ELF-1 (cell line): Measurements from ENCODE around the gene CXCL6.

Experiments
- DNase-seq: peaks from one replicate; pipeline ENCODE4 v3.0.0-alpha.2; 2016; ENCODE audit warnings: low read depth, low spot score

CXCL6 gene

DNA sequence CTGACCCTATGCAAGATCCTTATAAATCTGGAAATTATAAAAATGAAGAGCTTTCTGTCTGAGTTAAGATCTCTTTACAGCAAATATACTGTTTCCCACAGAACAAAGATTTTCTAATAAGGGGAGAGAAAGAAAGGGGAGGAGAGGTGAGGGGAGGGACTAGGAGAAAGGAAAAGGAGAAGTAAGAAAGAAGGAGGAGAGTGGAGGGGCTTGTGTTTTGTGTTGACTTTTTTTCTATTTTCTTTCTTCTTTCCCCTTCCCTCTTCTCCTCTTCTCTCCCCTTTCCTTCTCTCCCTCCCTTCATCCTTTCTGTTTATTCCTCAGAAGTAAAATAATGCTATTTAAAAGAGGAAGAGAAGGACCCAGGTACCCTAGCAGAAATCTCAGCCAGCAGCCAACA lies 6.2 kb downstream of the CXCL6 start:
- DNase-seq, result no peak

- DNase-seq, result no peak
Observed at GRCh38 chr4:73843369-73843768, 6.9 kb downstream of the CXCL6 start.

- no peak for DNase-seq
Observed at GRCh38 chr4:73844345-73844744, 7.9 kb downstream of the CXCL6 start.

DNA sequence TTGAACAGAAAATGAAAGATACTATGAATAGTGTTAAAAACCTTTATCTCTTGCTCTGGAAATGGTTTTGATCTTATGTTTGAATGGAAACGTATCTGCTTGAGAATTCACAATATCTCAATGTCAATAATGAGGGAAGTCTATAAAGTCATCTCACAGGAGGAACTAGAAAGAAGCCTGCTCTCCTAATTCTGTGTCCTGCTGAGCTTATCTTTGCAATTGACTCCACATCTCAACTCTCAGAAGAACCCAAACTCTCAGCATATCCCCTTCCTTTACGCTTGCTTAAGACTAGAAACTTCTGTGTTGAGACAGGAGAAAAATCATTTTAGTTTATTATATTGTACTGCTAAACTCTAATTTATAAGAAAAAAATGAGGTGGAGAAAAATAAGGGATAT lies 8.3 kb downstream of the CXCL6 start:
- no peak for DNase-seq

DNA sequence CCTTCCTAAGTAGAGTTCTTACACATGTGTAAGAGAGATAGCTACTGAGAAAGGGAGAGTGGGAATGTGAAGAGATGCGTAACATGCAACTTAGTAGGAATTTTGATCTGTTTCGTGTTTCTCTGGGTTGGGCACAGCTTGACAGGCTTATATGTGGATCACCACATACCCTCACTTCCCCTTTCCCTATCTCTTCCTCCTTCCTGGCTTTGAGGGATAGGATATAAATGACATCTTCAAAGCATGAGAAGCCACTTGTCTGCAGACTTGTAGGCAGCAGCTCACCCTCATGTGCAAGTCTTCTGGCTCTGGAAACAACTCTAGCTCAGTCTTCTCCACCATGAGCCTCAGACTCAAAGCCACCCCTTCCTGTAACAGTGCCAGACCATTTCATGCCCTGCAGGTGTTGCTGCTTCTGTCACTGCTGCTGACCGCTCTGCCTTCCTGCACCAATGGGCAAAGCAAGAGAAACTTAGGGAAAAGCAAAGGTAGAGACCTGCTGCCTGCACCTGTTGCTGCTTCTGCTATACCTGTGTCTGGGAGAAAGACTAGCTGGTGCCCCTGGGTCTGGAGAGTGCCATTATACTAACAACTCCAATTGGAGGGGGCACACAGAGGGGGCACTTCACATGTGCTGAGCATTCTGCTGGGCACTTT lies 11.2 kb downstream of the CXCL6 start:
- DNase-seq, result no peak

DNA sequence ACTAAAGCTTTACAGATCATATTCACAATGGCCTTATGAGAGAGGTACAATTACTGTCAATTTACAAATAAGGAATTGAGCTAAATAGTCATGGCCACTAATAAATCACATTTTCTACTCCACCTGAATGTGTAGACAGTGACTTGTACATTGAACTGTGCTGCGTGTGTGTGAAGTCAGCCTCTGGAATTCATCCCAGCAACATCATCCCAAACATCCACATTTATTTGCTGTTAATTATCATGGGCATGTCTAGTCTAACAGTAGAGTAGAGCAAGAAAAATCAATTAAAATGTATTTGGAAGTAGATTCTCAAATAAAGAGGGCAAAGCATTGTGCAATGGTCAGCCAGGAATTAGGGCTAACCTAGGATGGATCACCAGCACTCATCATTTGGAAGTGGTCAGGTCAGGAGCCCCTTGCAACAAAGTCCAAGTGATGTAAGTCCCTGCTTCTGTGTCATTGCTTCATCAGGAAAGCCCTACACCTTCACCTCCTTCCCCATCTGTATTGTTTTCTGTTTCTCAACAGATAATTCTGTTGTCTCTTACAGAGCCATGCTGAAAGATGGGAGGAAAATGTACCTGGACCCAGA lies 11.8 kb downstream of the CXCL6 start:
- no peak for DNase-seq

DNA sequence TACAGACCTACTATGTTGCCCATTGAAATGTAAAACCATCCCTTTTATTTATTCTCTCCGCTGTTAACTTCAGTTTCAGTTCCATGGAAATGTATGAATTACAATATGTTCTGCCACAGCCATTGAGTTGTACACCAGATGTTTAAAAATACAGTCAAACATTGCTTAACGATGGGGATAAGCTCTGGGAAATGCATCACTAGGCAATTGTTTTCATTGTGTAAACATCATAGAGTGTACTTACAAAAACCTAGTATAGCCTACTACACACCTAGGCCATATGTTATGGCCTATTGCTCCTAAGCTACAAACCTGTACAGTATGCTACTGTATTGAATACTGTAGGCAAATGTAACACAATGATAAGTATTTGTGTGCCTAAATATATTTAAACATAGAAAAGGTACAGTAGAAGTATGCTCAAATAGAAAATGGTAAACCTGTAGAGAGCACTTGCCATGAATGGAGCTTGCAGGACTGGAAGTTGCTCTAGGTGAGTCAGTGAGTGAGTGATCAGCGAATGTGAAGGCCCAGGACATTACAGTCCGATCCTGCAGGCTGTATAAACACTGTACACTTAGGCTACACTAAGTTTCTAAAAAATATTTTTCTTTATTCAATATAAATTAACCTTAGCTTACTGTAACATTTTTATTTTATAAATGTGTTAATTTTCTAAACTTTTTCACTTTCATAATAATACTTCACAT lies 13.9 kb downstream of the CXCL6 start:
- no peak for DNase-seq

GRCh38 chr4:73851293-73851692 lies 14.8 kb downstream of the CXCL6 start:
- DNase-seq, result no peak

DNA sequence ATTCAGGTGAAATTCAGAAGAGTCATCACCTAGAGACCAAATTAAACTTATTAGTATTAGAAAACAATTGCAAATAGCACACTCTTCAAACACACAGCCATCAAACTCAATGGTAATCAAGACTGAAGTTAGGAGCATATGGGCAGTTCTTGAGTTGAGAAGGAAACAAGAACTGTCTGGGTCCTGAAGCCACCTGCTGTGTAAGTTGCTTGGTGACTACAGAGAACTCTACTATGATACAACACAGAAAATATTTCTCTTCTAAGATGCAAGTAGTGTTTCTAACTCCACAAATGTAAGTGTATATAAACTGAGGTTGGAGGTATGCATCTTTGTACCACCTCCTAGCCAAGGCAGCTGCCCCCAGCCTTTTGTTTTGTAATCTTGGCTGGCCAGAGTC lies 16.3 kb downstream of the CXCL6 start:
- no peak for DNase-seq

DNA sequence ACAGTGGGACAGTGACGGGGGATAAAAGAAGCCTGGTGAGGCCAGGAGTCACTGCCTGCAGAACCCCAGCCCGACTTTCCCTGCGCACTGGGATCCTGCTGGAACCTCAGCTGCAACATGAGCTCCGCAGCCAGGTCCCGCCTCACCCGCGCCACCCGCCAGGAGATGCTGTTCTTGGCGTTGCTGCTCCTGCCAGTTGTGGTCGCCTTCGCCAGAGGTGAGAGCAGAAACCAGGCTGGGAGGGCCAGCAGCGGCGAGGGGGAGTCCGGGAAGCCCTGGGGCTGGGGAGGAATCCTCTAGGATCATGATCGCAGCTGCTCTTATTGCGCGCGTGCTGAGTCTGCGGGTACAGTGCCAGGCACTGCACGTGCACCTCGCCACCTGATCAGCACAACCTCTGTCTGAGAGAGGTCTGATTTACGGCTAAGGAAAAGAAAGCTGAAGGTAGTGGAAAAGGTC lies 16.8 kb downstream of the CXCL6 start, which contains the start of gene PF4V1:
TSS of gene PF4V1 (plus strand) at position 51 of the 459 bp plus-strand sequence. CDS start at position 118, 67 bp downstream.
- peak; percentile 59 for DNase-seq

DNA sequence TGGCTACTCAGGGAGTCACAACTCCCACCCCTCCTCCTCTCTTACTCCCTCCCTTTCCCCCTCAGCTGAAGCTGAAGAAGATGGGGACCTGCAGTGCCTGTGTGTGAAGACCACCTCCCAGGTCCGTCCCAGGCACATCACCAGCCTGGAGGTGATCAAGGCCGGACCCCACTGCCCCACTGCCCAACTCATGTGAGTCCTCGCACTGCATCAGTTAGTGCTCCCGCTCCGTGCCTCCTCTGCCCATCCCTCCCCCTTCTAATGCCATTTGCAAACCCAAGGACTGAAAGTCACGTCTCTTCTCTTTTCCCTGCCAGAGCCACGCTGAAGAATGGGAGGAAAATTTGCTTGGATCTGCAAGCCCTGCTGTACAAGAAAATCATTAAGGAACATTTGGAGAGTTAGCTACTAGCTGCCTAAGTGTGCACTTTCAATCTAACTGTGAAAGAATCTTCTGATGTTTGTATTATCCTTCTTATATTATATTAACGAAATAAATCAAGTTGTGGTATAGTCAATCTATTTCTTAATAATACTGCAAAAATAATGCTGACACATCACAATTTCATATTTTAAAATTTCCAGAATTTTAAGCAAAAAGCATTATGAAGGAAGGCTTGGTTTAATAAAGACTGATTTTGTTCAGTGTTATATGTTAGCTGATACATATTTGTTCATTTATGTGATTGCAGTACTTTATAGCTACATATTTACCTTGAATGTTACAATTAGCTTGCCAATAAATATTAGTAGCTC lies 17.4 kb downstream of the CXCL6 start:
- no peak for DNase-seq

DNA sequence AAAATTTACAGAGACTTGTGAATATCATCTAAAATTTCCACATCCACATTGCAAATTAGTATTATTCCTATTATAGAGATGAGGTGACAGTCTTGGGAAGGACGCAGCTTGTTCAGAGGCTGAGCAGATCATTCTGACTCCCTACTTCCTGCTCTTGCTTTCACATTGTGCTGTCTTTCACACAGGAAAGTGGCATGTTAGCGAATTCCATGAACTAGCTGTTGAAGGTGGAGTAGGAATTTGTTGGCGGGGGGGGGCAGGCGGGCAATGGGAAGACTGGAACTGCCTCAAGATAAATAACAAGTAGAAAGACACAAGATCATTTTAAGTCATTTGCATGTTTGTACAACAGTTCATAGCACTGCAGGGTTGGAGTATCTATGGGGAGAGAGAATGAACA lies 18.9 kb downstream of the CXCL6 start:
- DNase-seq, result no peak

GRCh38 chr4:73856518-73856917 lies 20.0 kb downstream of the CXCL6 start:
- DNase-seq, result no peak

DNA sequence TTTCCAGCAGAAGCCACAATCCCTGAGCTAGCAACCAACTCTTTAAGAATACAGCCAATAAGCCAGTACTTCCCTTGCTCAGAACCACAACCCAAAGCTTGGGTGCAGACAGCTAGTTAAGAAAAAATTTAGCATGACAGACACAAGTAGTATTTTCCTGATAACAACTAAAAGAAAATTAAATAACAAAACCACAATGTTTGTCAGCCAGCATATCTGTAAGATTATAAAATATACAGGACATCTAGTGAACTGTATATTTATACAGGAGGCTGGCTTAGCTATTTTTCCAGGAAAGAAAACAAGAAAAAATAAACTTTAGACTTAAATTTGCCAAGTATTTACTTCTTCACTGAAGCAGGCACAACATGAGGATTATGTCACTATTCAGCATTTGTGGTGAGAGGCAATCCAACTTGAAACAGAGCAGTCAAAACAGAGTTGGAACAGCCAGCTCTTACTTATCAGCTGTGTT lies 23.2 kb downstream of the CXCL6 start:
- no peak for DNase-seq

DNA sequence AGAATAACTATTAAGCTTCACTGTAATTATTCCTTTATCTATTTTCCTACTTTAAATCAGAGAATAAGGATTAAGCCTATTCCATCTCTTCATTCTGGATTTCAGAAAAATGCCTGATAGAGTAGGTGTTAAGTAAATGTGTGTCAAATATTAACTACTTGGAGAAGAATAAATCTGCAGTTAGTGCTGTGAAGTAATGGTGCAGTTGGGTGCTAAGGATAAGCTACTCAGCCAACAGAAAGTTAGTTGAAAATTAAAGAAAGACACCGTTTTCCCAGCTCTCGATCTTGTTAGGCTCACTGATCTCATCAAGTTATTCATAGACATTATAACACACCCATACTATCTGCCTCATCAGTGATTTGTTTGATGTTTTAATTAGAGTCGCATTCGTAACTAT lies 23.7 kb downstream of the CXCL6 start:
- DNase-seq, result no peak

DNA sequence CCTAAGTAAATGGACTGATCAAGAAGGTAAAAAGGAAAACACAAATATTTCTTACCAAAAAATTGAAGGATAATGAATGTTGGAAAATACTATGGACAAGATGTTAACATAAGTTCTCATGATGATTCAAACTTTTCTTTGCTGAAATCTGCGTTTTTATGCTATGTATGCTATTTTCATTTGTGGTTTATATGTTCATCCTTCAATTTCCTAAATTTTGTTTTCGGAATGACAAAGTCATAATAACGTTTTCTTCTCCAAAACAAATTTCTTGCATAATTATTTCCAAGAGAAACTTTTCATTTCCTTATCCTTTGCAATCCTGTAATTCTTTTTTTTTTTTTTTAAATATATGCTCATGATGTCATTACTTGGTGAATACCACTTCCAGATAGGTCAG lies 24.4 kb downstream of the CXCL6 start:
- DNase-seq, result no peak

DNA sequence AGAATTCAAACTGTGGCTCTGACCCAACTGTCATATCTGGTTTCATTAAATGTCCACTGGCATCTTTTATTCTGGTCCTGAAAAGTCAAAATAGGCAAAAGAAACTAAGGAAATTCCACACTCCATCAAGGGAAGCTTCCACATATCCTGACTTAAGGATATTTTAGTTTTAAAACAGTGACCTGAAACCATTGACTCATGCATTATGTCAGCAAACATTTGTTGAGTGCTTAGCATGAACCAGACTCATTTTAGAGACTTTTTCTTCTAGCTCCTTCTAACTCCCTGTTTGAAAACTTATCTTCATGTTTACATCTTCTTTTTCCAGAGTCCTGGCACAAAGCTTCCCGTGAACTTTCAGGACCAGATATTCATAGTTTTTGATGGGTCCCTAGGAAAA lies 25.8 kb downstream of the CXCL6 start:
- DNase-seq, result no peak

DNA sequence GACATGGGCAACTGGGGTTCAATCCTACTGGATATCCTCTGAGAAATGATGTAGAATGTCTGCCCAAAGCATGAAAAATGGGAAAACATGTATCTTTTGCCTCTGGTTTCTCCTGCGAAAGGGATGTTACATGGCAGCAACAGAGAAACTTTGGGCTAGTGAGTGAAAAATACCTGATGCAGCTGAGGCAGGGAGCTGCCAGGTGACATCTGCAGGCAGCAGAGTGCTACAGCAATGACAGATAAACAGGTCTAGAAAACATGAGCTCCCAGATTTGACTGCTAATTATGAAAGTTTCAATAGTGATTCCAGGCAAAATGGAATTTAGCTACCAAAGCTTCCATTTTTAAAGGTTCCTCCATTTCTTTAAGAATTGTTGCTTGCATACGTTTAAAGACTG lies 27.9 kb downstream of the CXCL6 start:
- no peak for DNase-seq

DNA sequence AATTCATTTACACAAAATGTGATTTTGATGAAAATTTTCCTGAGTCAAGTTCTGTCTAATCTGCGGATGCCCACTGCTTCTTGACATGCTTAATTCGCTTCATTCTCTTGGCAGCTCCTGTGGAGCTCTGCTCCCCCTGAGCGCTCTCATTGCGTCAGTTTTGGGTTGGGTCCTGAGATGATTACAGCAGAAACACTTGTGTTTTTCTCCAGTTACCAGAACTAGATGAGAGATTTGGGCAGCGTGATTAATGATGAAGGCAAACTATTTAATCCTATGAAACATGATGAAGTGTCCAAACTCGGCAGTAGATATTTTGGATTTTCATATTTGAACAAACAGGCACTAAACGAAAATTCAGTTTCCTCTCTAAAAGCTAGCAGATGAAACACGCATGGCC lies 28.5 kb downstream of the CXCL6 start:
- no peak for DNase-seq

DNA sequence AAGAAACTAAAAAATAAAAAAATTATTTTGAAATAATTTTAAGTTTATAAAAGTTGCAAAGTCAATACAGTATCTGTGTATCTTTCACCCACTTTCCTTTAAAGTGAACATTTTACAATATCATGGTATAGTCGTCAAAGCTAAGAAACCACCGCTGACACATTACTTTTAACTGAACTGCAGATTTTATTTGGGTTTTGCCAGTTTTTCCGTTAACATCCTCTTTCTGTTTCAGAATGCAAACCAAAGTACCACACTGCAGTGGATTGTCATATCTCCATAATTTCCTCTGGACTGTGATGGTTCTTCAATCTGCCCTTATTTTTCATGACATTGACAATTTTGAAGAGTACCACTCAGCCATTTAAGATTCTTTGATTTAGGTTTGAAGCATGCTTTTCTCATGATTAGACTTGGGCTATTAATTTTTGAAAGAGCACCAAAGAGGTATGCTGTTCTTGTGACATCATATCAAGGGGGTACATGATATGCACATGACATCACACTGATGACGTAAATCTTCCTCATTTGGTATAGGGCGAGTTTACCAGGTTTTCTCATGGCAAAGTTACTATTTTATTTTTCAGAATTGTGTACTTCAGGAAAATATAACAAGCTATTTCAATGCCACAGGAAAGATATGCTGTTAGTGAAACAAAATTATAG lies 29.1 kb downstream of the CXCL6 start:
- DNase-seq, result no peak

- no peak for DNase-seq
Observed at GRCh38 chr4:73866246-73866645, 29.8 kb downstream of the CXCL6 start.

DNA sequence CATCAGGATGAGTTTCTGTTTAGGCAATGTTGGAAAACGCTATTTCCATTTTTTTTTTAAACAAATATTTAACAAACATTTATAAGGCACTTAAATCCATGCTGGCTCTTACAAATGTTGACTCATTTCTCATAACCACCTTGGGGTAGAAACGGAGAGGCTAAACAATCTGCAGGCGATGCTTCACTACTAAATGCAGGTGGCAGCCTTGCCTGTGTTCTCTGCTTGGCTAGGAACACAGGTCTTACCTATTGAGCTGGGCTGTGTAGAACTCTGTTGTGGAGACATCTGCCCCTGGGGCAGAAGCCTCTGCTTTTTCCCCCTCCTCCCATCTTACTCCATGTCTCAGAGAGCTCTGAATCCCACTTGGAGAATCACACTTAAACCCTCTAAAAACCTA lies 31.3 kb downstream of the CXCL6 start:
- peak; percentile 39 for DNase-seq
